GM19455 (cell line): ENCODE data around the gene ARF3.

Experiments used
- ATAC-seq: cut with Tn5 transposase; IDR thresholded peaks from one replicate; pipeline ENCODE4 v1.9.1; 2021; ENCODE audit not compliant: unreplicated experiment

ARF3 gene

DNA sequence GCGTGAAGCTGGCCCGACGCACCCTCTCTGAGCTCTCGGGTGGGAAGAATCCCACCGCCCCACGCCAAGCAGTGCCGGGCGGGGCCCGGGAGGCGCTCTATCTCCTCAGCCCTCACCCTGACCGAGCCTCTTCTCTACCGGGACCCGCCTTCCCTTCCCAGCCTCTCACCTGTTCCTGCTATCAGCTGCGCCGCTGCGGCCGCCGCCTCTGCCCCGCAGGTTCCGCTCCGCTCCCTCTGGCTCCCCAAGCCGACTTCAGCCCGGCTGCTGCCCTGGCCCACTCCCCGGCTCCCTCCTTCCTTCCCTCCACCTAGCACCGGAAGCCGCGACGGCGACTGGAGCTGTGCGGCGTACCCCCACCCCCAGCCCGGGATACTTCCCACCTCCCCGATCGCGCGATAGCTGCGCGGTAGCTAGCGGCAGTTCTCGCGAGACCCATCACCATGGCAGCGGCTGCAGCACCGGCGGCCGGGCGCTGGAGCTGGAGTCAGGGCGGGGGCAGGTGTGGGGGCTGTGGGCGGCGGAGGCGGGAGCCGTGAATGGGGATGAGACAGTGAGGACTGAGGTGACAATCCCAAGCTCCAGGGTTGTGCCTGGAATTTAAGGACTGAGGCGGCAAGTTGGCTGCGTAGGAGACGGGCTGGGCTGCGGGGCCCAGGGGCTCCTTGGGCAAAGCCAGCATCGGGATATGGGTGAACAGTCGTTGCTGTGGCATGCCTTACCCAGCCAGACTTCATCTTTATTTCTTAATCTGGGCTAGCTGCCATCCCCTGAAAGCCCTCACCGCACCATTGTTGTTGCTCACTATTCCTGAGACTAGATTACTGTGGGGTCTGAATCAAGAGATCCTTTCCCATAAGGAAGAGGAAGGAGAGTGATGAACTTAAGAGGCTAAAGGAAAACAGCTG is at the start of gene ARF3:
Gene ARF3 (minus strand): TSS at position 347 of the 908 bp plus-strand sequence. CDS start 16,392 bp downstream, outside the sequence.
- peak; percentile 94 for ATAC-seq

DNA sequence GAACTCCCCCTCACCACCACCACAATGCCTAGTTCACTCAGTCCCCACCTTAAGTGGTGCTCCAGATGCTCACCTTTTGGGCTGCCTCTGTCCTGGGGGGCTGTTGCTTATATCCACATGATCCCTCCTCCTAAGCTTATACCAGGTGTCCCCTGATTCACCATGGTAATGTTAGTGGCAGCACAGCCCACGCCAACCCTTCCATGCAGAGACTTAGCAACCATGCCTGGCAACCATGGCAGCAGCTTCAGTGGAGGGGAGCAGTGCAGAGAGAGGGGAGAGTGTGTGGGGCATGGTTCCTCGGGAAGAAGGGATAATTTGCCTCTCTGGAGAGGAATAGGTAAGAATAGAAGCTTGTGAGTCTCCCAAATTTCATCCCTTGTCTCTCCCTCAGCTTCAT is 43.1 kb upstream of the ARF3 start:
- no peak for ATAC-seq

- no peak for ATAC-seq
These were observed 42.3 kb upstream of the ARF3 start, which contains the start of gene DDN for GRCh38 chr12:48999371-49000131. Gene DDN (minus strand): TSS chr12:48999375. CDS start chr12:48999287, 88 bp downstream.

DNA sequence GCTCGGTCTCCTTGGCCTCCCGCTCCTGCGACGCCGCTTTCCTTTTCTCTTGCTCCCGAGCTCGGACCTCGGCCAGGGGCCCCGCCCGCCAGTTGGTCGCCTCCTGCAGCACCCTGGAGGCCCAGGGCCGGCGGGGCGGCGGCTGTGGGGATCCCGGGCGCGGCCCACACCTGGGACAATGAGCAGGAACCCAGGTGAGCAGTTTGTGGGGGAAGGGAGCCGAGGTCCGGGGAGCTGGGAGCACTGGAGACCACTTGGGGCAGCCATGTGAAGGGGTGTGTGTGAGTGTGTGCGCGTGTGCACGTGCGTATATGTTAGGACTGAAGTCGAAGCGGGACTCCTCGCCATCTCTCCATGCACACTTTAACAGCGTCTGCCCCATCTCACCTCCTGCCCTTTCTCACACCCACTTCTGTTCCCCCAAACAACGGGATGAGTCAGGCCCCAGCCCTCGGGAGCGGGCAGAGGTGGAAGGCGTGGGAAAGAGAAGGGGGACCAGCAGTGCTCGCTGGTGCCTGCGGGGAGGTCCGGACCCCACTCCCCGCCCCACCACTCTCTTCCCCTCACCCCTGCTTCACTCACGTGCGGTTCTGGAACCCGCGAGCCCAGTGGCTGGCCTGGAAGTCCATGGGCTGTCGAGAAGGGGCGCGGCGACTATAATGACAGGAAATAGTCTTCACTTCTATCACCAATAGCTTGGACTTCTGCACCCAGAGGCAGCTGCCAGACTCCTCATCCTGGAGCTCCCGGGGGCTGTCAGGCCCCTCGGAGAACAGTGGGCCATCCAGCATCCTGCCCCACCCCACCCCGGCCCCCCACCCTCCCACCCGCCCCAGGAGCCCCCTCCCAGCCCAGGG is 41.4 kb upstream of the ARF3 start:
- no peak for ATAC-seq

DNA sequence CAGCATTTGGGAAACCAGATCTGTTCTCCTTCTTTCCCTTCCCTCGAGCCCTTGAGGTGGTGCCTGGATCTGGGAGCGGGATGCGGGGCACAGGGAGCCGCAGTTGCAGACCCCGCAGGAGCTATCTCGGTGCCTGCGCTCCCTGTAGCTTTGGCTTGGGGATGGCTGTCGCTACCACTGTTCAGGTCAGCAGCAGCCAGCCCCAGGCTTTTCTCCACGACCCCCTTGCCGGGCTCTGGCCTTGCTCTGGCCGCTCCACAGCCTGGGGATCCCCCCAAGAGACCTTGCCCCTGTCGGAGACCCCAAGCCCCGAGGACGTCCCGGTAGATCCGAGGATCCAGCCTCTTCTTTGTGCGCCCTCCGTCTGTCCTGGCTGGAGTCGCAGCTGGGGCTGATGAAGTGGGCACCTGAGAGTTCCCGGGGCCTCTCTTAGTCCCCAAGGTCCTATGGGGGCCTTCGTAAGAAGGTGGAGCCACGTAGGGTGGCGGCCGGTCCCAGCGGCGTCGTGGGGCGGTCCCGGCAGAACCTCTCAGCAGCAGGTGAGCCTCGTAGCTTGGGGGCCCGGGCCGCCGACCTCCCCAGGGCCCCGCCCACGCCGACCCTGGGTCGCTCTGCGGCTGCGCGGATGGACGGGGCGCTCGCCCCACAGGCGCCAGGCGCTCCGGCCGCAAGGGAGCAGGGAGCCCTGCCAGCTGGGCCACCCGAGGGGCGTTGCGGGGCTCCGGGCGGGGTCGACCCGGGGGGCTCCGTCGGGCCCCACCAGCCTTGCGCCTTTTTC is 40.6 kb upstream of the ARF3 start:
- ATAC-seq = no peak

DNA sequence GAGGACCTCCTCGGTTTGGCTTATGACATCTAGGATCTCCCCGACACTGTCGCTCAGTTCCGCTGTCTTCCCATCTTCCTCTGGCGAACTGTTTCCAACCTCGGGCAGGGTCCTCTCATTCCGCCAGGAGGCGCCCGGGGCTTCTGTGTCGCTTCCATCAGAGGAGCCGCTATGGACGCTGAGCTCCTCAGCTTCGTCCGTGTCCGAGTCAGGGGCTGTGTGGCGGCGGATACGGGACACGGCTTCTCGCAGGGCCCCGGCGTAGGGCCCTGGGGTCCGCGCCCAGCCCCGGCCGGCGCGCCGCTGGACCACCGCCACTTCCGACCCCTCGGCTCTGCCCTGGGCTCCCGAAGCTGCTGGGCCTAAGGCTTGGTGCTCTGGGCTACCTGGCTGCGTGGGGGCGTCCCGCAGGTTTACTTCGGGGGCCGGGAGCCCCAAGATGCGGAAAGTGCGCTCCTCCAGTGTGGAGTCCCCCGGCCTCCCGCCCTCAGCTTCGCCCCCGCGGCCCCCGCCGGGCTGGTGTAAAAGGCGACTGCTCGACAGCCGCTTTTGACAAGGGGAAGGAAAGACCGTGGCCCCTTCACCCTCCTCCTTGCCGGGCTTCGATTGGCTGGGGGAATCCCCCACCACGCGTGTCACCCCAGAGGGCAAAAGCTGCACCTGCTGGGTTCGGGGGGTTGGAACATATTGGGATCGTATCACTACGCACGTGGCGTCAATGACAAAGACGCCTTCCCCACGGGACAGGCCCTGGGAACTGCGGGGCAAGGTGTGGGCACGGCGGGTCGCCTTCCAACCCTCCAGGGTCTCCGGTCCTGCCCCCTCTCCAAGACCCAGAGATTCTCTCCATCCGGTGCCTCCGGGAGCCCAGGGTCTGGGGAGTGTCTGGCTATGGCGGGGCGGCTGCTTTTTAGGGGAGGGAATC is 39.8 kb upstream of the ARF3 start:
- ATAC-seq = no peak

GRCh38 chr12:48995086-48995879 is 38.0 kb upstream of the ARF3 start:
- no peak for ATAC-seq

GRCh38 chr12:48994224-48995085 is 37.2 kb upstream of the ARF3 start:
- no peak for ATAC-seq

- no peak for ATAC-seq
These were observed 36.5 kb upstream of the ARF3 start for GRCh38 chr12:48993787-48994186.

DNA sequence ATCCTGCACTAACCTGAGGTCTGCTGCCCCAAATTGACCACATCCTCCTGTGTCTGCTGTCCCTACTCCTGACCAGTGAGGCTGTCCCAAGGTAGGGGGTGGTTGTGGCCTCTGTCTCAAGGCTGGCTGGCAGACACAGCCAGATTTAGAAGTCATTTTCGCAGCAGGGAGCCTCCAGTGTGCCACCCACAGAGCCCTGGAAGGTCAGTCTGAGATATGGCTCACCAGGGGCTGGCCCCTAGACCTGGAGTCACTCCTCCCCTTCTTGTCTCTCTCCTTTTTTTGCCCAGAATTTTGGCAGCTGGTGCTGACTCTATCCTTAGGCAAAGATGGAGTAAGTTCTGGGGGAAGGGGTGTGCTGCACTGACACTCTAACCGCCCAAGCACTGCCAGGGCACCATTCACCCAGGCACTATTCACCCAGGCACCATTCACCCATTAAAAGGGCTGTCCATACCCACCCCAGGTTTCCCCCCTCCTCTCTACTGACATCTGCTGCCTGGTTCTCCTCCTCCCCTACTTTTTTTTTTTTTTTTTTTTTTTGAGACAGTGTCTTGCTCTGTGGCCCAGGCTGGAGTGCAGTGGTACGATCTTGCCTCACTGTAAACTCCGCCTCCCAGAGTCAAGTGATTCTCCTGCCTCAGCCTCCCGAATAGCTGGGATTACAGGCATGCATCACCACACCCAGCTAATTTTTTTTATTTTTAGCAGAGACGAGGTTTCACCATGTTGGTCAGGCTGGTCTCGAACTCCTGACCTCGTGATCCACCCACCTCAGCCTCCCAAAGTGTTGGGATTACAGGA is 34.2 kb upstream of the ARF3 start:
- ATAC-seq = no peak

DNA sequence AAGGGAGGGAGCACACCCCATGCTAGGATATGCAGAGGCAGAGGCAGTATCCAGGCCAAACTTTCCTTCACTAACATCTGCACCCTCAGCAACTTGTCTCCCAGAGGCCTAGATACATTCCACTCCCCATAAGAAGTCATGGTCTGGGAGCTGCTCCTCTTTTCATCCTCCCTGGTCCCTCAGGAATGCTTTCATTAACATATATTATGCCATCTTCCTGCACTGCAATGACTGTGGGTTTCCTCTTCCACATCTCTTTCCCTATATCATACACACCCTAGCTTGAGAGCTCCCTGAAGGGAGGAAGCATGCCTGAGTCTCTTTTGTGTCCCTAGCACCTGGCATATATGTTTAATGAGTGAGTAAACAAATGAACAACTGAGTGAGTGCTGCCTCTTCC is 33.3 kb upstream of the ARF3 start:
- ATAC-seq = no peak

- ATAC-seq = no peak
These were observed 30.9 kb upstream of the ARF3 start for GRCh38 chr12:48988030-48988649.

- no peak for ATAC-seq
These were observed 29.5 kb upstream of the ARF3 start for GRCh38 chr12:48986720-48987291.

DNA sequence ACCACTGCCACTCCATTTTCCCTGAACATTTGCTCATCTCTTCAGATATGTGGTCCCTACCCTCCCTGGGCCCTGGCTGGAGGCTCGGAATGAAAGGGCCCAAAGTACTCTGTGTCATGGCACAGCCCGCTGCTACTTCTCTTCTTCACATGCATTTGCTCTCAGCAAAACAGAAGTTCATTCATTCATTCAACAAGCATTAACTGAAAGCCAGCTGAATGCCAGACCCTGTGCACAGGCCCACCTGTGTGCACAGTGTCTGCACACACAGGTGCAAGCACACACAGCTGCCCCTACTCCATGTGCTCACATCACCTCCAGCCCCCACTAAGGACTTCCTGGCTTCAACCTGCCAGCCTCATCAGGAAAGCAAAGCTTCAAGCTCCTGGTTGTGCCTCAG is 28.6 kb upstream of the ARF3 start:
- no peak for ATAC-seq

DNA sequence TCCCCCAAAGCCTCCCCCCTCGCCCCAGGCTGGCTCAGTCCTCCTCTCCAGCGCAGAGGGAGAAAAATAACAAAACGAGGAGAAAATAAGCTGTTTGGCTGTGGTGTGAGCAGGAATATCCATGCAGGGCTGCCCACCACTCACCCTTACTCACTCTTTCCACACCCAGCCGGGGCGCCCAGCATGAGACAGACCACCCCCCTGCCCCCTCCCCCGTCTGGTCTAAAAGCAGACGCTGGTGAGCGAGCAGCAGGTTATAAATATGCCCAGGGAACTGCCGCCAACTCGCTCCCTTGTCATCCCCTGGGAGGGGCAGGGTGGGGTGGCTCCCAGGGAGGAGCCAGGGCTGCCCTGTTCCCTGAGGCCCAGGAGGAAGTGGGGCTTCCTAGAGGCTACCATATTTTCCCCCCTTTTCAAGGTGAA is 28.2 kb upstream of the ARF3 start:
- ATAC-seq = no peak
